Femur (tissue), 1 donor: ENCODE data around the gene KIAA1958.

Experiments
- DNase-seq: peaks from one replicate; pipeline ENCODE4 v3.0.0-alpha.2; 2017

KIAA1958 gene

DNA sequence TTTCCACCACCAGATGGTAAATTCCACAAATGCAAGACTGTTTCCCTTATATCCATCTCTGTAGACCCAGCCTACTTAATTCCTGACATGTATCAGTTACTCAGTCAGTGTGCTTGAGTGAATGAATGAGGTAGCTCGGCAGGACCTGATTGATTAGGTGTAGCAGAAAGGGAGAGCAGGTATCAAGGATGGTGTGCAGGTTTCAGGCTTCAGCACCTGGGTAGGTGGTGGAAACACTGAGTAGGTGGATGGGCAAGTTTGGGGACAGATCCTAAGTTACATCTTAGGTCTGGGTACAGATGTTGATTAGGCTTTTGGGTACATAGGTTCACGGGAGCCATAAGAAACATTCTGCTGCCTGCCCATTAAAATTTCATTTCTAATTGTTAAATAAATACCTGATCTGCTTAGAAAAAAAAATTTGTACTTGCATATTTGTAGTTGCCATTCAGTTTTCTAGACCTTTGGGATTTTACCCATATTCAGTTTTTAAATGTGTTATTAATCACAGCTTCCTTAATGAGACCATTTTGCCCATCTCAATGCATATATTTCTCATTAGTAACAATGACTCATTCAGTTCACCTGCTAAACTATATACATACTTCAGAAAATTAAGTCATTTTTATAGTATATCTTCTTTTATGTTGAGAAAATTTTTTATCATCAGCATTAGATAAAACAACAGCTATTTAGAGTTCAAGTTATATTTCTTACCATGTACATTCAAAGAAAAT is 119.5 kb downstream of the KIAA1958 start:
- no peak for DNase-seq

GRCh38 chr9:112608851-112609250 is 122.2 kb downstream of the KIAA1958 start:
- DNase-seq: no peak

DNA sequence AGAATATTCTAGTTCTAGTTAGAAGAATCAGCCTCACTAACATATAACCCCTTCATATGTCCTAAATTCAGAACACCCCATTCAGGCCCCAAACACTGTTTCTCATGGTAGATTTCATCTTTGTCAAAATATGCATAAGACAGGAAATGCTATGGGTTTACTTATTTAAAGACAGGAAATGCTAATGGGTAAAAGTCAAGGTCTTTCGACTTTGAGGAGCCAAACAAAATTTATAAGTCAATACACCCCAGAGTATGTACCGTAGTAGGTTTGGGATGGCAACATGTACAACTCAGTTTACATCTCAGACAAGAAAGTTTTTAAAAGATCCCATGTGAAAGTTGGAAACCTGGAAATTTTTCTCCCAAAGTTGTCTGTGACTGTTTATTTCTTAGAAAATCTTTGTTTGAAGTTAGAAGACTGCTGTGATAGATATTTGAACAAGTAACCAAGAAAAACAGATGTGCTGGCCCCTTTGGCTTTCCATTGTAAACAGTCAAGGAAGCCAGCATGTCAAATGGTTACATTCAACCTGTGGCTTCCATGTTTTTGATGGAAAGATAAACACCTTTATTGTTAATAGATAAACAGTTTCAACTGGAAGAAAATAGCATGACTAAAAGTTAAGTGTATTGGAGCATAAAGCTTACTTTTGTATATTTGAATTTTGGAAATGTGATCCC is 129.1 kb downstream of the KIAA1958 start:
- no peak for DNase-seq

DNA sequence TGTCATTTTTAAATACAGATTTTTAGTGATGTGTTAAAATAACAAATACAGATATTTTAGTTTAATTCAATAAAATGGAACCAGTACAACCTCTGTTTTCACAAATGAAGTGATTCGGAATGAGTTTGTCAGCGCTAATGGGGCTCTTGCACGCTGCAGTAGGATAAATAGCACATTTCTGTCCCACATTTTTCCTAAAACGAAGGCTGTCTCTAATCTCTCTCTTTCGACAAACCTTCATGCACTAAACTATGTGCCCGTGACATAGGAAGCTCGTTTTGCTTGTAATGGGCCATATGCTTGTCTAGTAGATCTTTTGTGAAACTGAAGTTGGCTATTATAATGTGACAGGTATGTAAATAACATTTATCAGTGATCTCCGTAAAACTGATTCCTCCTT is 130.7 kb downstream of the KIAA1958 start:
- DNase-seq: no peak

GRCh38 chr9:112618385-112619009 is 131.9 kb downstream of the KIAA1958 start:
- DNase-seq: no peak

DNA sequence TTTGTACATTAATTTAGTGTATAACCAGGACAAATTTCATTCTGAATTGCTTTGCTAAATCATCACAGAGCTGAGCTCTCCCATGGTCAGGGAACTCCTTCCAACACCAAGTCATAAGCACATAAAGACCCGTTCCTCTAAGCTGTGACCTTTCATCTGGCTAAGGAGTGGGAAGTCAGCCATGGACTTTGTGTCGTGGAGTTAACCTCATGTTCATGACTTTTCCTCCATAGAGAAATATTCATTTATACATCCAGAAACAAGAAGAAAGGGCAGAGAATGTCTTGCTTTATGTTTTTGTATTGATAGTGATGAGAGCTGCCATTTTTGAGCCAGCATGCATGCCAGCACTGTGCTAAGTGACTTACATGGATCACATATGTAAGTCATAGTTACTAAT is 133.8 kb downstream of the KIAA1958 start:
- DNase-seq: no peak

GRCh38 chr9:112621018-112621655 is 134.5 kb downstream of the KIAA1958 start:
- no peak for DNase-seq

GRCh38 chr9:112623198-112623597 is 136.6 kb downstream of the KIAA1958 start:
- DNase-seq: no peak

DNA sequence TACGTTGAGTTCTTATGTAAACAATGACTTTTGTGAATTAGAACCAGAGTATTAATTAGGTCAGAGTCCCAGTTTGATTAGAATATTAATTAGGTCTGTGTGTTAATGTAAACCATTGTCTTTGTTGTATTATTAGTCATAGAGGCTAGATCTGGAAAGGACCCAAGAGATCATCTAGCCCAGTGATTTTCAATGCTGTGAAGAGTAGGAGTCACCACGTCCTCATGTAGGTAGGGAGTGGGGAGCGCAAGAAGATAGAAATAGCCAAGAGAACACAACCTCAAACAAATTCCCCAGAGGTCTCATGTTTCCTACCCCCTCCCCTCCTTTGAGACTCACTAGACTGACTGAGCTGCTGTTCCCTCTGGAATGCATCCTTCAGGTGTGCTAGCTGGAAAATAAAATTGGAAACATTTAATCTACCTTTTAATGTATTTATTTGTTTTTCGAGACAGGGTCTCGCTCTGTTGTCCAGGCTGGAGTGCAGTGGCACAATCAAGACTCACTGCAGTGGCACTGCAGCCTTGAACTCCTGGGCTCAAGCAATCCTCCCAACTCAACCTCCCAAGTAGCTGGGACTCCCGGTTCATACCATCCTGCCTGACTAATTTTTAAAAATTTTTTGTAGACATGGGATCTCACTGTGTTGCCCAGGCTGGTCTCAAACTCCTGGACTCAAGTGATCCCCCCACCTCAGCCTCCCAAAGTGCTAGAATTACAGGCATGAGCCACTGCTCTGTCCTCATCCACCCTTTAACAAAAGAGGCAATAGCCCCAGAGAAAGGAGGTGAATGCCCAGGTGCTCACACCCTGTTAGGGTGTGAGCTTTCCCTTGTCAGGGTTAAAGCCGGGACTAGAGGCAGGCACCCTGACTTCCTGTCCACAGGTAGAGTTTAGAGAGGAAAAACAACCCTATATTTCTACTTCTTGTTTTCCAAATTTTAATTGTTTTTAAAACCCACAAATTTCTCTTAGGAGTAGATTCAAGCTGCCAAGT is 138.4 kb downstream of the KIAA1958 start:
- DNase-seq: no peak

GRCh38 chr9:112629671-112630485 is 143.3 kb downstream of the KIAA1958 start:
- no peak for DNase-seq

GRCh38 chr9:112631313-112632070 is 144.9 kb downstream of the KIAA1958 start:
- peak; percentile 35 for DNase-seq

DNA sequence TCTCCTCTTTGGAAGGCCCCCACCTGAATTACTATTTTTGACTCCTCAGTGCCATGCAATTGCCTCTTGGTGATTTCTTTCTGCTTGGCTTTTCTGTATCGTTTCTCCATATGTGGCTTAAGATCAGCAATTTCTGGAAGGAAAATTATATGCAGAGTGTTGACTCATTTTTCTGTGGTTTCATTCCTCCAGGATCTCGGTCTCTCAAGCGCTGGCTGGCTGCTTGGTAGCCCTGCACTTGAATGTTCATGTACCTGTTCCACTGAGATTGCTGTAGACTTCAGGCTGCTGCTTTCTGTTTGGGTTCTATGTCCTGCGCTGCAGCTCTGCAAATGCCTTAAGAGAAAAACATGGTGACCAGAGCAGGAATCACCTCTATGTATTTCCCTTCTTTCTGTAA is 153.7 kb downstream of the KIAA1958 start:
- no peak for DNase-seq

DNA sequence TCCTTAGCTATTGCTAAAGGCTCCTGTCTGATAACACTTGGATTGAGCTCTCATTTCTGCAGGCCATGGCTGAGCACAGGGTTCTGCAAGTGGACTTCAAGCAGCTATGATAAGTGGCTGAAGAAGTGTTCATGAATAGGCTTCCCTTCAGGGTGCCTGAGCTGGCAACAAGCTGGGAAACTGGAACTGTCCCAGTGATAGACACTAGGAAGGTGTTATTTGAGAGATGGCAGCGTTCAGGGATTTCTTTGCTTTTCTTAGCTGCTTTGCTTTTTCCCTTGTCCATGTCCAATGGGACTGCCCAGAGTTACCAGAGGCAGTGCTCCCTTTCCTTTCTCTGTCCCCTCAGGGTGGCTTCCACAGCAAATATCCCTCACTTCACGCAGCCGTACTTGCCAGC is 155.5 kb downstream of the KIAA1958 start:
- no peak for DNase-seq

- DNase-seq: no peak
Observed at GRCh38 chr9:112647596-112647995, 161.0 kb downstream of the KIAA1958 start.

- no peak for DNase-seq
Observed at GRCh38 chr9:112648624-112649023, 162.0 kb downstream of the KIAA1958 start.

GRCh38 chr9:112654282-112654681 is 167.7 kb downstream of the KIAA1958 start:
- DNase-seq: no peak

DNA sequence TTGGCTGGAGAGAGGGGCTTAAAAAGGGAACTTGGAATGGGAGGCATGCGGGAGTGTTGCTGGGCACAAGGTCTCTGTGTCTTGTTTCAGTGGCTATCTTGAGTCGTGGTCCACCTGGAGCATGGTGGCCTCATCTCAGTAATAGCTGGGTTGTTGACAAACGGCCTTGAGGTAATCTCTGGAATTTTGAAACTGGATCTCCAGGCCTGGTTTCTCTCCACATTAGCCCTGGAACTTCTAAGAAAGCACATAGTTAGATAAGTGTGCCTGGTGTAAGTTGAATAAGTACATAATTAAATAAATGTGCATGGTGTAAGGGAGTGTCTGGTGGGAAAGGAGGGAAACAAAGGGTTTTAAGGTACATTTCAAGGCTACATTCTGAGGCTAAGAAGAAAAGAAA is 169.0 kb downstream of the KIAA1958 start:
- no peak for DNase-seq

DNA sequence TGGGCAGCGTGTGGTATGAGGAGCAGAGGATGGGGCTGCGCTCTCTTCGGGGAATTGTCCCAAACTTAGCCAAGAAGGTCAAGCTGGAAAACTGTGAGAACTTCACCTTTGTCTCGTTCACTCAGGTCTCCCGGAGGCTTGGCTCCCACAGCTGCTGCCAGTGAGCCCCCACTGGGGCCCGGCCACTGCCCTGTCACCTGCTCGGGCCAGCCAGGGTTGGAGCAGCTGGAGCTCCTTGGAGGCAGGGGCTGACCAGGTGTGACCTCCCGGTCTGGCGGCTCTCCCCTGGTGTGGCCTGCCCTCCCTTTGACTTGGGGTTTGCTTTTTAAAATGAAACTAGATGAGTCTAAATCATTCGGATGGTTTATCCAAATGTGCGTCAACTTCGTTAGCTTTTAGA is 173.3 kb downstream of the KIAA1958 start:
- no peak for DNase-seq

- no peak for DNase-seq
Observed at GRCh38 chr9:112663681-112664080, 177.1 kb downstream of the KIAA1958 start.

- DNase-seq: no peak
Observed at GRCh38 chr9:112664531-112664930, 177.9 kb downstream of the KIAA1958 start.

DNA sequence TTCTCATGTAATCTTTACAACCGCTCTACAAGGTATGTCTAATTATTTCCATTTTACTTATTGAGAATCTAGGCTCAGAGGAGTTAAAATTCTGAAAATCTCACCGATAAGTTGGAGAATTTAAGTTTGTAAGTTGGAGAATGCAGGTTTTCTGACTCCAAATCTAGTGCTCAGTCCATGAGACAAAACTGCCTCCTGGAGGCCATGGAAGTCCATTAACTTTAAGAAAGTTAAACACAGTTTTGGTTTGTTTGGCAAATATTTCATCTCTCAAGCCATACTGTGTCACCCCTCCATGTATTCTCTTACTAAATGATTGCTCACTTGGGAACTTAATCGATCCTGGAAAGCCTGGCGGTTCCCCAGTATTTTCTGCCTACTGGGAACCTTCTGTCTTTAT is 178.7 kb downstream of the KIAA1958 start:
- DNase-seq: no peak
